GM18870 (cell line): ENCODE results near the gene THOC1.

Experiments
- ATAC-seq: cut with Tn5 transposase; IDR thresholded peaks from one replicate; pipeline ENCODE4 v1.9.1; 2021; ENCODE audit warnings: moderate library complexity; ENCODE audit not compliant: unreplicated experiment

THOC1 gene

GRCh38 chr18:220708-221107 lies 47.1 kb downstream of the THOC1 start:
- no peak for ATAC-seq

GRCh38 chr18:217532-218336 lies 50.1 kb downstream of the THOC1 start:
- ATAC-seq: no peak

- ATAC-seq: no peak
Observed at GRCh38 chr18:215448-216010, 52.3 kb downstream of the THOC1 start.

GRCh38 chr18:213966-214365 lies 53.9 kb downstream of the THOC1 start:
- ATAC-seq: no peak

GRCh38 chr18:213505-213904 lies 54.3 kb downstream of the THOC1 start:
- no peak for ATAC-seq

- no peak for ATAC-seq
Observed at GRCh38 chr18:212780-213179, 55.1 kb downstream of the THOC1 start.

- ATAC-seq: no peak
Observed at GRCh38 chr18:211582-211981, 56.3 kb downstream of the THOC1 start.

GRCh38 chr18:210733-211132 lies 57.1 kb downstream of the THOC1 start:
- no peak for ATAC-seq

- ATAC-seq: no peak
Observed at GRCh38 chr18:210075-210474, 57.8 kb downstream of the THOC1 start.

- ATAC-seq: no peak
Observed at GRCh38 chr18:199768-200167, 68.1 kb downstream of the THOC1 start.

GRCh38 chr18:199214-199613 lies 68.6 kb downstream of the THOC1 start:
- ATAC-seq: no peak

- no peak for ATAC-seq
Observed at GRCh38 chr18:195651-196050, 72.2 kb downstream of the THOC1 start.

- ATAC-seq: no peak
Observed at GRCh38 chr18:192801-193200, 75.0 kb downstream of the THOC1 start.

- ATAC-seq: no peak
Observed at GRCh38 chr18:191725-192124, 76.1 kb downstream of the THOC1 start.

GRCh38 chr18:189254-189653 lies 78.6 kb downstream of the THOC1 start:
- no peak for ATAC-seq

GRCh38 chr18:183769-184168 lies 84.1 kb downstream of the THOC1 start:
- ATAC-seq: no peak

- ATAC-seq: no peak
Observed at GRCh38 chr18:181711-182110, 86.1 kb downstream of the THOC1 start.

GRCh38 chr18:179499-179898 lies 88.3 kb downstream of the THOC1 start:
- ATAC-seq: no peak

- ATAC-seq: no peak
Observed at GRCh38 chr18:172361-172760, 95.5 kb downstream of the THOC1 start.
